Duodenal mucosa (tissue), 2 donors: ENCODE measurements around the gene EFCAB11.
"Not testable (repeated sequence)": the region's sequence is repeated elsewhere in the genome, so short reads cannot be mapped to it uniquely, and the experiment has no call there.

Experiments
- H3K27ac ChIP-seq: one replicate; pipeline ENCODE4 v1.7.0; 2013; ENCODE audit warnings: low read depth, low read length
- H3K27me3 ChIP-seq, 2 donors: one replicate each; pipeline ENCODE4 v1.7.0; 2013; ENCODE audit warnings: low read length in 2 of 2, control low read depth in 1 of 2; ENCODE audit not compliant: insufficient read depth in 2 of 2, control insufficient read depth in 1 of 2
- H3K36me3 ChIP-seq, 2 donors: one replicate each; pipeline ENCODE4 v1.7.0; 2013; ENCODE audit warnings: low read length in 2 of 2, control low read depth in 1 of 2; ENCODE audit not compliant: insufficient read depth in 2 of 2, control insufficient read depth in 1 of 2
- H3K4me1 ChIP-seq, 2 donors: one replicate each; pipeline ENCODE4 v1.7.0; 2013; ENCODE audit warnings: low read length in 2 of 2, control low read depth in 1 of 2; ENCODE audit not compliant: insufficient read depth in 2 of 2, control insufficient read depth in 1 of 2
- H3K4me3 ChIP-seq, 2 donors: one replicate each; pipeline ENCODE4 v1.7.0; 2013; ENCODE audit warnings: low read length in 2 of 2, low read depth in 1 of 2
- H3K9ac ChIP-seq, 2 donors: one replicate each; pipeline ENCODE4 v1.7.0; 2013; ENCODE audit warnings: low read length in 2 of 2, low read depth in 1 of 2
- H3K9me3 ChIP-seq, 2 donors: one replicate each; pipeline ENCODE4 v1.7.0; 2013; ENCODE audit warnings: low read length in 2 of 2, control low read depth in 1 of 2; ENCODE audit not compliant: control insufficient read depth in 1 of 2

Gene EFCAB11

GRCh38 chr14:89903340-89903952 is 51.1 kb downstream of the EFCAB11 start:
- no peaks in the 10 kb centered on the region for H3K27me3 ChIP-seq
- H3K27ac ChIP-seq, result no peak overlapping the region
- H3K4me3 ChIP-seq, result no peak overlapping the region
- no peaks in the 10 kb centered on the region for H3K36me3 ChIP-seq
- H3K9me3 ChIP-seq, result no peaks in the 10 kb centered on the region
- no peak overlapping the region for H3K9ac ChIP-seq
- no peaks in the 10 kb centered on the region for H3K4me1 ChIP-seq

- Histone ChIP-seq H3K36me3 (no peaks in the 10 kb centered on the region), H3K9me3 (no peaks in the 10 kb centered on the region), H3K27me3 (no peaks in the 10 kb centered on the region), H3K4me1 (no peaks in the 10 kb centered on the region), H3K27ac (no peak overlapping the region), H3K9ac (no peak overlapping the region), H3K4me3 (no peak overlapping the region)
Measured at GRCh38 chr14:89902881-89903280, 51.6 kb downstream of the EFCAB11 start.

DNA sequence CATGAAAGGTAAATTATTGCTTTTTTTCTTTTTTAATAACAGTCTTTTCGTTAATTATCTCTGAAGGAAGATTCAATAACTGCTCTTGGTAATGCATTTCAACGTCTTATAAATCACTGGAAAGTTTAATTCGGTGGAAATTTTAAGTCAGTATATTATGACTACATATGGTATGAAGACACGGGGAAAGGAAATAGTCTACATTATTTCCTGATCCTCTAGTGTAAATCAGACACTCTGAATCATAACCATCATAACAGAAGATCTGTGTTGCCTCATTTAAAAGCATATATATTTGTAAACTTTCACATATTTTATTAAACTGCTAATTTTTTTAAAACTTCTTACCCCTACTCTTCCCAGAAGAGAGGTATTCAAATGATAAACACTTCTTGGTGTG is 53.7 kb downstream of the EFCAB11 start:
- no peaks in the 10 kb centered on the region for H3K4me1 ChIP-seq
- H3K9ac ChIP-seq, result no peak overlapping the region
- H3K9me3 ChIP-seq, result no peaks in the 10 kb centered on the region
- H3K27ac ChIP-seq, result no peak overlapping the region
- H3K4me3 ChIP-seq, result no peak overlapping the region
- no peaks in the 10 kb centered on the region for H3K36me3 ChIP-seq
- H3K27me3 ChIP-seq, result no peaks in the 10 kb centered on the region

GRCh38 chr14:89899917-89900663 is 54.4 kb downstream of the EFCAB11 start:
- H3K27me3 ChIP-seq, result no peaks in the 10 kb centered on the region
- no peaks in the 10 kb centered on the region for H3K4me1 ChIP-seq
- H3K4me3 ChIP-seq, result no peak overlapping the region
- no peaks in the 10 kb centered on the region for H3K9me3 ChIP-seq
- H3K9ac ChIP-seq, result no peak overlapping the region
- H3K27ac ChIP-seq, result no peak overlapping the region
- H3K36me3 ChIP-seq, result no peaks in the 10 kb centered on the region

- Histone ChIP-seq H3K27ac (no peak overlapping the region), H3K27me3 (no peaks in the 10 kb centered on the region), H3K4me1 (no peaks in the 10 kb centered on the region), H3K4me3 (no peak overlapping the region), H3K36me3 (no peaks in the 10 kb centered on the region), H3K9me3 (no peaks in the 10 kb centered on the region), H3K9ac (no peak overlapping the region)
Measured at GRCh38 chr14:89899291-89899690, 55.2 kb downstream of the EFCAB11 start.

- not testable (repeated sequence) for H3K9me3 ChIP-seq, H3K27ac ChIP-seq, H3K27me3 ChIP-seq
Measured at GRCh38 chr14:89893388-89893787, 61.1 kb downstream of the EFCAB11 start.

GRCh38 chr14:89892953-89893352 is 61.6 kb downstream of the EFCAB11 start:
- Histone ChIP-seq H3K27me3 (no peaks in the 10 kb centered on the region), H3K9ac (no peak overlapping the region), H3K4me3 (no peak overlapping the region), H3K9me3 (no peaks in the 10 kb centered on the region), H3K27ac (no peak overlapping the region), H3K4me1 (no peaks in the 10 kb centered on the region), H3K36me3 (no peaks in the 10 kb centered on the region)

More at GRCh38 chr14:89893388-89893787, 61.1 kb downstream of the EFCAB11 start:
- not testable (repeated sequence) for H3K36me3 ChIP-seq, H3K4me1 ChIP-seq, H3K4me3 ChIP-seq, H3K9ac ChIP-seq

DNA sequence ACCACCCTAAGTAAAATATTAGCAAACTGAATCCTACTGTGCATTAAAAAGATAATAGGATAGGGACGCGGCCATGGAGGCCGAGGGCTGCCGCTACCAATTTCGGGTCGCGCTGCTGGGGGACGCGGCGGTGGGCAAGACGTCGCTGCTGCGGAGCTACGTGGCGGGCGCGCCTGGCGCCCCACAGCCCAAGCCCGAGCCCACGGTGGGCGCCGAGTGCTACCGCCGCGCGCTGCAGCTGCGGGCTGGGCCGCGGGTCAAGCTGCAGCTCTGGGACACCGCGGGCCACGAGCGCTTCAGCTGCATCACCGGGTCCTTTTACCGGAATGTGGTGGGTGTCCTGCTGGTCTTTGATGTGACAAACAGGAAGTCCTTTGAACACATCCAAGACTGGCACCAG is 62.8 kb downstream of the EFCAB11 start:
- not testable (repeated sequence) for H3K4me3 ChIP-seq, H3K9ac ChIP-seq, H3K4me1 ChIP-seq, H3K36me3 ChIP-seq, H3K27me3 ChIP-seq, H3K9me3 ChIP-seq, H3K27ac ChIP-seq

DNA sequence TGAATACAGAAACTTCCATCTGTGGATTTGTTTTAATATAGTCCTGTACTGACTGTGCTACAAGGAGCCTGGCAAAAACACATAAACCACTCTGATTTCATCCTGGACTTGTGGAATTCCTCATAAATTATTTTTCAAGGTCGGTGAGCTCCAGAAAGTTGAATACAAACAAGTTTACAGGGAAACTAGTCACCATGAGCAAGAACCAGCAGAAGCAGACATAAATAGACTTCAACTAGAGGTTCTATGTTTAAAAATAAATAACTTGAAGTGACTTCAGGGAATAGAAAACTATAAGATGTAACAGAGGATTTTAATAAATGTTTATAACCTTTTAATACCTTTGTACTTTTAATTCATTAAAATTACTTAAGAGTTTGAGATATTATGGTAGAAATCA is 63.5 kb downstream of the EFCAB11 start:
- H3K27ac ChIP-seq, result no peak overlapping the region
- no peaks in the 10 kb centered on the region for H3K27me3 ChIP-seq
- H3K4me1 ChIP-seq, result no peaks in the 10 kb centered on the region
- no peak overlapping the region for H3K4me3 ChIP-seq
- H3K9me3 ChIP-seq, result no peaks in the 10 kb centered on the region
- H3K36me3 ChIP-seq, result no peaks in the 10 kb centered on the region
- no peak overlapping the region for H3K9ac ChIP-seq

DNA sequence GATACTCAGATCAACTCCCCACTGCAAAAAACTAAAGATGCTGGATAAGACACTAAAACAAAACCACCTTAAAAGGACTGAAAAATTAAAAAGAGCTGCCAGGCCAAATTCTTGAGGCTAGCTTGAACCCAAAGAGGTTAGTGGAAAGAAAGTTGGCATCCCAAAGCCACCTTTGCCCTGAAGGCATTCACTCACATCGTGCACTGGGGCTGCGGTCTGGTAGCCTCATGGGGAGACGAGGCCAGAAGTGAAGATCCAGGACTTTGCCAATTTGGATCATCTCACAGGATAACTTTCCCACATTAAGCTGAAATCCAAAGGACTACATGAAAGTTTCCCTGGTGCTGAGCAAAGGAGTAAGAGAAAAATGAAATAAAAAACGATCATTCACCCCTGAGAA is 63.9 kb downstream of the EFCAB11 start:
- H3K27ac ChIP-seq, result no peak overlapping the region

More for the DNA sequence above, 63.9 kb downstream of the EFCAB11 start:
- H3K4me1 ChIP-seq, result no peaks in the 10 kb centered on the region
- H3K27me3 ChIP-seq, result no peaks in the 10 kb centered on the region
- no peaks in the 10 kb centered on the region for H3K9me3 ChIP-seq
- no peak overlapping the region for H3K4me3 ChIP-seq
- no peaks in the 10 kb centered on the region for H3K36me3 ChIP-seq
- no peak overlapping the region for H3K9ac ChIP-seq
